WTC11 (cell line): ENCODE results near the gene GAREM2. TPM values are rescaled to one million over a fixed set of nuclear protein-coding genes. Genes with fewer than 3 reads are reported as not detected.

ENCODE experiments used
- ATAC-seq: fragments of 200-7000 bp; cut with Tn5 transposase; 2 replicates; pipeline ENCODE4 v1.10.0; 2021; ENCODE audit warnings: mild to moderate bottlenecking, moderate library complexity
- CTCF ChIA-PET: fragments of 300-600 bp; sonication (Branson Sonifier 250); formaldehyde crosslinking; loops from one replicate; lab custom pipeline; 2021; ENCODE audit warnings: antibody characterized with exemption; lab: Charles Lee
- POLR2A ChIA-PET: fragments of 350-600 bp; sonication (Branson Sonifier 250); formaldehyde crosslinking; loops from one replicate; lab custom pipeline; 2021; ENCODE audit warnings: antibody characterized with exemption; lab: Charles Lee
- DNase-seq: peaks from one replicate; pipeline ENCODE4 v3.0.0; 2021; ENCODE audit warnings: low spot score
- H3K27ac Mint-ChIP-seq: 2 replicates; pipeline ENCODE4 v1.8.0; 2021; ENCODE audit warnings: mixed read lengths
- H3K27me3 Mint-ChIP-seq: 2 replicates; pipeline ENCODE4 v1.8.0; 2021; ENCODE audit warnings: low read depth, mild to moderate bottlenecking, moderate library complexity, mixed read lengths
- H3K36me3 Mint-ChIP-seq: 2 replicates; pipeline ENCODE4 v1.8.0; 2021; ENCODE audit warnings: mixed read lengths
- H3K4me1 Mint-ChIP-seq: 2 replicates; pipeline ENCODE4 v1.8.0; 2022; ENCODE audit warnings: mixed read lengths
- H3K4me3 Mint-ChIP-seq: 2 replicates; pipeline ENCODE4 v1.8.0; 2021; ENCODE audit warnings: mild to moderate bottlenecking, moderate library complexity, mixed read lengths
- H3K9me3 Mint-ChIP-seq: 2 replicates; pipeline ENCODE4 v1.8.0; 2021; ENCODE audit warnings: mixed read lengths
- AFF4 ChIP-seq: sonication (generic); formaldehyde crosslinking; IDR thresholded peaks from 2 replicates; pipeline ENCODE4 v1.8.1; 2023; ENCODE audit warnings: mild to moderate bottlenecking, missing genetic modification reagents, borderline replicate concordance
- ARID4B ChIP-seq: sonication (generic); formaldehyde crosslinking; IDR thresholded peaks from 2 replicates; pipeline ENCODE4 v1.8.0; 2023; ENCODE audit warnings: missing genetic modification reagents, mild to moderate bottlenecking, borderline replicate concordance
- CREM ChIP-seq: sonication (generic); formaldehyde crosslinking; IDR thresholded peaks from 2 replicates; pipeline ENCODE4 v1.8.1; 2022; ENCODE audit warnings: mild to moderate bottlenecking, missing genetic modification reagents, moderate library complexity
- E2F1 ChIP-seq: sonication (generic); formaldehyde crosslinking; IDR thresholded peaks from 2 replicates; pipeline ENCODE4 v1.8.0; 2022; ENCODE audit warnings: mild to moderate bottlenecking, missing genetic modification reagents
- E2F5 ChIP-seq: sonication (generic); formaldehyde crosslinking; IDR thresholded peaks from 2 replicates; pipeline ENCODE4 v1.8.1; 2022; ENCODE audit warnings: mild to moderate bottlenecking, moderate library complexity, missing genetic modification reagents
- EMX1 ChIP-seq: fragments of 250-450 bp; sonication (Bioruptor Pico); IDR thresholded peaks from 2 replicates; pipeline ENCODE4 v1.8.0; 2021; ENCODE audit warnings: mild to moderate bottlenecking
- ERG ChIP-seq: fragments of 250-450 bp; sonication (Bioruptor Pico); IDR thresholded peaks from 2 replicates; pipeline ENCODE4 v1.8.0; 2021; ENCODE audit warnings: mild to moderate bottlenecking
- FOXP1 ChIP-seq: sonication (generic); formaldehyde crosslinking; IDR thresholded peaks from 2 replicates; pipeline ENCODE4 v1.8.0; 2022; ENCODE audit warnings: missing genetic modification reagents, mild to moderate bottlenecking, moderate library complexity, borderline replicate concordance
- FOXP4 ChIP-seq: sonication (generic); formaldehyde crosslinking; IDR thresholded peaks from 2 replicates; pipeline ENCODE4 v1.8.0; 2022; ENCODE audit warnings: mild to moderate bottlenecking, missing genetic modification reagents
- GABPB1 ChIP-seq: sonication (generic); formaldehyde crosslinking; IDR thresholded peaks from 2 replicates; pipeline ENCODE4 v1.8.1; 2023; ENCODE audit warnings: mild to moderate bottlenecking, missing genetic modification reagents
- MAX ChIP-seq: sonication (generic); formaldehyde crosslinking; IDR thresholded peaks from 2 replicates; pipeline ENCODE4 v1.8.0; 2022; ENCODE audit warnings: mild to moderate bottlenecking, missing genetic modification reagents
- PRRX2 ChIP-seq: fragments of 250-450 bp; sonication (Bioruptor Pico); IDR thresholded peaks from 2 replicates; pipeline ENCODE4 v1.8.0; 2021; ENCODE audit warnings: mild to moderate bottlenecking
- SMAD4 ChIP-seq: sonication (generic); formaldehyde crosslinking; IDR thresholded peaks from 2 replicates; pipeline ENCODE4 v1.8.0; 2022; ENCODE audit warnings: mild to moderate bottlenecking, missing genetic modification reagents
- TEAD4 ChIP-seq: sonication (generic); formaldehyde crosslinking; IDR thresholded peaks from 2 replicates; pipeline ENCODE4 v1.8.0; 2022; ENCODE audit warnings: mild to moderate bottlenecking, missing genetic modification reagents
- ZBTB21 ChIP-seq: sonication (generic); formaldehyde crosslinking; IDR thresholded peaks from 2 replicates; pipeline ENCODE4 v1.8.1; 2023; ENCODE audit warnings: mild to moderate bottlenecking, missing genetic modification reagents, borderline replicate concordance
- ZNF671 ChIP-seq: fragments of 250-450 bp; sonication (Bioruptor Pico); IDR thresholded peaks from 2 replicates; pipeline ENCODE4 v1.8.0; 2021; ENCODE audit warnings: mild to moderate bottlenecking
- total RNA-seq: library from RNA; stranded (reverse); gene quantifications from 3 replicates; pipeline ENCODE4 v1.2.3, GENCODE V29; 2021

GAREM2 gene
- total RNA-seq, 1 experiment from 2014 or later, result 17.4 TPM

- no peak for TF ChIP-seq AFF4
Observed at GRCh38 chr2:26230806-26231205, 57.9 kb downstream of the GAREM2 start (continued).

- ChIA-PET POLR2A (no interaction called here), CTCF (interaction anchor here (0.9 to 2.2 kb wide), 3 partner anchors 77 to 236 kb away, joined by 3 to 12 read pairs (median 4); no protein-coding TSS in a partner anchor)
- Mint-ChIP-seq H3K9me3 (no peaks in the 10 kb centered on the region), H3K27me3 (no peaks in the 10 kb centered on the region), H3K36me3 (peaks cover 59% of the 10 kb centered on the region), H3K4me1 (no peaks in the 10 kb centered on the region), H3K4me3 (no peak overlapping the region), H3K27ac (no peak overlapping the region)
- ATAC-seq (no peak), DNase-seq (no peak)
- TF ChIP-seq SMAD4 (CRISPR knock-in tag), result no peak
- no peak for TF ChIP-seq E2F5
- TF ChIP-seq ARID4B, result no peak
- TF ChIP-seq PRRX2 (CRISPR knock-in tag), result no peak
- no peak for TF ChIP-seq ZBTB21 (CRISPR knock-in tag)
- no peak for TF ChIP-seq ZNF671 (CRISPR knock-in tag)
- no peak for TF ChIP-seq FOXP1
- no peak for TF ChIP-seq EMX1 (CRISPR knock-in tag)
- no peak for TF ChIP-seq MAX (CRISPR knock-in tag)
Observed at GRCh38 chr2:26235089-26235488, 62.2 kb downstream of the GAREM2 start.

GRCh38 chr2:26237868-26238267 is 65.0 kb downstream of the GAREM2 start:
- no peak for TF ChIP-seq ERG (CRISPR knock-in tag)
- TF ChIP-seq FOXP4, result no peak
- no peak for TF ChIP-seq E2F1 (CRISPR knock-in tag)
- TF ChIP-seq E2F5, result no peak
- TF ChIP-seq CREM (CRISPR knock-in tag), result no peak
- TF ChIP-seq TEAD4 (CRISPR knock-in tag), result no peak
- no peak for TF ChIP-seq GABPB1
- TF ChIP-seq, all 79 proteins: peak for 0
- ChIA-PET CTCF (interaction anchor here (0.7 to 0.8 kb wide), 2 partner anchors 80 to 303 kb away, joined by 3 read pairs; no protein-coding TSS in a partner anchor), POLR2A (no interaction called here)
- Mint-ChIP-seq H3K36me3 (peaks cover 39% of the 10 kb centered on the region), H3K4me3 (no peak overlapping the region), H3K9me3 (no peaks in the 10 kb centered on the region), H3K27ac (no peak overlapping the region), H3K4me1 (peaks cover 13% of the 10 kb centered on the region), H3K27me3 (no peaks in the 10 kb centered on the region)
- DNase-seq, result no peak
- no peak for ATAC-seq
